WTC11 (cell line): ENCODE data around the gene MEIS1. TPM values are rescaled to one million over a fixed set of nuclear protein-coding genes. Genes with fewer than 3 reads are reported as not detected.

ENCODE experiments used
- ATAC-seq: fragments of 200-7000 bp; cut with Tn5 transposase; 2 replicates; pipeline ENCODE4 v1.10.0; 2021; ENCODE audit warnings: mild to moderate bottlenecking, moderate library complexity
- CTCF ChIA-PET: fragments of 300-600 bp; sonication (Branson Sonifier 250); formaldehyde crosslinking; loops from one replicate; lab custom pipeline; 2021; ENCODE audit warnings: antibody characterized with exemption; lab: Charles Lee
- POLR2A ChIA-PET: fragments of 350-600 bp; sonication (Branson Sonifier 250); formaldehyde crosslinking; loops from one replicate; lab custom pipeline; 2021; ENCODE audit warnings: antibody characterized with exemption; lab: Charles Lee
- DNase-seq: peaks from one replicate; pipeline ENCODE4 v3.0.0; 2021; ENCODE audit warnings: low spot score
- H3K27ac Mint-ChIP-seq: 2 replicates; pipeline ENCODE4 v1.8.0; 2021; ENCODE audit warnings: mixed read lengths
- H3K27me3 Mint-ChIP-seq: 2 replicates; pipeline ENCODE4 v1.8.0; 2021; ENCODE audit warnings: low read depth, mild to moderate bottlenecking, moderate library complexity, mixed read lengths
- H3K36me3 Mint-ChIP-seq: 2 replicates; pipeline ENCODE4 v1.8.0; 2021; ENCODE audit warnings: mixed read lengths
- H3K4me1 Mint-ChIP-seq: 2 replicates; pipeline ENCODE4 v1.8.0; 2022; ENCODE audit warnings: mixed read lengths
- H3K4me3 Mint-ChIP-seq: 2 replicates; pipeline ENCODE4 v1.8.0; 2021; ENCODE audit warnings: mild to moderate bottlenecking, moderate library complexity, mixed read lengths
- H3K9me3 Mint-ChIP-seq: 2 replicates; pipeline ENCODE4 v1.8.0; 2021; ENCODE audit warnings: mixed read lengths
- ATF3 ChIP-seq: sonication (generic); formaldehyde crosslinking; conservative IDR thresholded peaks from 2 replicates; pipeline ENCODE4 v1.8.1; 2022; ENCODE audit warnings: mild to moderate bottlenecking, missing genetic modification reagents
- ATF6 ChIP-seq: sonication (generic); formaldehyde crosslinking; IDR thresholded peaks from 2 replicates; pipeline ENCODE4 v1.8.1; 2023; ENCODE audit warnings: mild to moderate bottlenecking, missing genetic modification reagents
- CREB1 ChIP-seq: sonication (generic); formaldehyde crosslinking; IDR thresholded peaks from 2 replicates; pipeline ENCODE4 v1.8.0; 2023; ENCODE audit warnings: mild to moderate bottlenecking, missing genetic modification reagents
- E2F1 ChIP-seq: sonication (generic); formaldehyde crosslinking; IDR thresholded peaks from 2 replicates; pipeline ENCODE4 v1.8.0; 2022; ENCODE audit warnings: mild to moderate bottlenecking, missing genetic modification reagents
- FOXP1 ChIP-seq: sonication (generic); formaldehyde crosslinking; IDR thresholded peaks from 2 replicates; pipeline ENCODE4 v1.8.0; 2022; ENCODE audit warnings: missing genetic modification reagents, mild to moderate bottlenecking, moderate library complexity, borderline replicate concordance
- GABPB1 ChIP-seq: sonication (generic); formaldehyde crosslinking; IDR thresholded peaks from 2 replicates; pipeline ENCODE4 v1.8.1; 2023; ENCODE audit warnings: mild to moderate bottlenecking, missing genetic modification reagents
- GRHL2 ChIP-seq: fragments of 250-450 bp; sonication (Bioruptor Pico); IDR thresholded peaks from 2 replicates; pipeline ENCODE4 v1.8.0; 2022; ENCODE audit warnings: mild to moderate bottlenecking, moderate library complexity; ENCODE audit not compliant: insufficient replicate concordance, severe bottlenecking
- JUN ChIP-seq: sonication (generic); formaldehyde crosslinking; IDR thresholded peaks from 2 replicates; pipeline ENCODE4 v1.8.0; 2023; ENCODE audit warnings: mild to moderate bottlenecking, missing genetic modification reagents
- KAT7 ChIP-seq: sonication (generic); formaldehyde crosslinking; IDR thresholded peaks from 2 replicates; pipeline ENCODE4 v1.8.1; 2023; ENCODE audit warnings: missing genetic modification reagents, mild to moderate bottlenecking, borderline replicate concordance
- MXD4 ChIP-seq: fragments of 250-450 bp; sonication (Bioruptor Pico); IDR thresholded peaks from 2 replicates; pipeline ENCODE4 v1.8.0; 2021; ENCODE audit warnings: mild to moderate bottlenecking, moderate library complexity, borderline replicate concordance
- NFYB ChIP-seq: sonication (generic); formaldehyde crosslinking; conservative IDR thresholded peaks from 2 replicates; pipeline ENCODE4 v1.8.0; 2022; ENCODE audit warnings: low read depth, missing genetic modification reagents
- OVOL2 ChIP-seq: fragments of 250-450 bp; sonication (Bioruptor Pico); IDR thresholded peaks from 2 replicates; pipeline ENCODE4 v1.9.0; 2021; ENCODE audit warnings: mild to moderate bottlenecking, borderline replicate concordance
- RELA ChIP-seq: sonication (generic); formaldehyde crosslinking; IDR thresholded peaks from 2 replicates; pipeline ENCODE4 v1.8.1; 2022; ENCODE audit warnings: missing genetic modification reagents, mild to moderate bottlenecking, borderline replicate concordance
- SMAD3 ChIP-seq: sonication (generic); formaldehyde crosslinking; IDR thresholded peaks from 2 replicates; pipeline ENCODE4 v1.8.0; 2022; ENCODE audit warnings: missing genetic modification reagents, mild to moderate bottlenecking, borderline replicate concordance
- SOX15 ChIP-seq: fragments of 250-450 bp; sonication (Bioruptor Pico); IDR thresholded peaks from 2 replicates; pipeline ENCODE4 v1.9.0; 2021; ENCODE audit warnings: mild to moderate bottlenecking
- SP1 ChIP-seq: sonication (generic); formaldehyde crosslinking; conservative IDR thresholded peaks from 2 replicates; pipeline ENCODE4 v1.8.1; 2022; ENCODE audit warnings: missing genetic modification reagents
- TEAD1 ChIP-seq: sonication (generic); formaldehyde crosslinking; IDR thresholded peaks from 2 replicates; pipeline ENCODE4 v1.8.0; 2022; ENCODE audit warnings: mild to moderate bottlenecking, missing genetic modification reagents
- TEAD4 ChIP-seq: sonication (generic); formaldehyde crosslinking; IDR thresholded peaks from 2 replicates; pipeline ENCODE4 v1.8.0; 2022; ENCODE audit warnings: mild to moderate bottlenecking, missing genetic modification reagents
- USF2 ChIP-seq: sonication (generic); formaldehyde crosslinking; IDR thresholded peaks from 2 replicates; pipeline ENCODE4 v1.8.1; 2023; ENCODE audit warnings: mild to moderate bottlenecking, missing genetic modification reagents, moderate library complexity
- ZNF416 ChIP-seq: fragments of 250-450 bp; sonication (Bioruptor Pico); IDR thresholded peaks from 2 replicates; pipeline ENCODE4 v1.9.0; 2021; ENCODE audit warnings: mild to moderate bottlenecking, inconsistent platforms
- total RNA-seq: library from RNA; stranded (reverse); gene quantifications from 3 replicates; pipeline ENCODE4 v1.2.3, GENCODE V29; 2021
- TF ChIP-seq, protein P1 (sequence below): sonication (generic); formaldehyde crosslinking; IDR thresholded peaks from 2 replicates; pipeline ENCODE4 v1.8.1; 2023; ENCODE audit warnings: mild to moderate bottlenecking, missing genetic modification reagents, borderline replicate concordance
- TF ChIP-seq, protein P2 (sequence below): fragments of 250-450 bp; sonication (Bioruptor Pico); IDR thresholded peaks from 2 replicates; pipeline ENCODE4 v1.9.0; 2021; ENCODE audit warnings: mild to moderate bottlenecking
- TF ChIP-seq, protein P3 (sequence below): fragments of 250-450 bp; sonication (Bioruptor Pico); conservative IDR thresholded peaks from 2 replicates; pipeline ENCODE4 v1.9.0; 2021; ENCODE audit warnings: mild to moderate bottlenecking
- TF ChIP-seq, protein P4 (sequence below): sonication (generic); formaldehyde crosslinking; IDR thresholded peaks from 2 replicates; pipeline ENCODE4 v1.8.1; 2023; ENCODE audit warnings: mild to moderate bottlenecking, missing genetic modification reagents

Gene MEIS1
- total RNA-seq, 1 experiment from 2014 or later: 0.48 TPM

DNA sequence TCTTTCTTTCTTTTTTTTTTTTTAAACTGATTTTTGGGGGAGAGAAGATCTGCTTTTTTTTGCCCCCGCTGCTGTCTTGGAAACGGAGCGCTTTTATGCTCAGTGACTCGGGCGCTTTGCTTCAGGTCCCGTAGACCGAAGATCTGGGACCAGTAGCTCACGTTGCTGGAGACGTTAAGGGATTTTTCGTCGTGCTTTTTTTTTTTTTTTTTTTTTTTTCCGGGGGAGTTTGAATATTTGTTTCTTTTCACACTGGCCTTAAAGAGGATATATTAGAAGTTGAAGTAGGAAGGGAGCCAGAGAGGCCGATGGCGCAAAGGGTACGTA, 587 bp downstream of the MEIS1 start:
- Mint-ChIP-seq H3K27me3 (peaks cover 100% of the 10 kb centered on the region), H3K4me3 (peak overlapping the region; percentile 97), H3K27ac (no peak overlapping the region), H3K9me3 (no peaks in the 10 kb centered on the region), H3K36me3 (no peaks in the 10 kb centered on the region), H3K4me1 (peaks cover 64% of the 10 kb centered on the region)
- no peak for ATAC-seq
- ChIA-PET CTCF (interaction anchor here (0.6 to 5.8 kb wide), 3 partner anchors 10 to 637 kb away, joined by 3 to 81 read pairs (median 37); no protein-coding TSS in a partner anchor), POLR2A (no interaction called here)
- no peak for TF ChIP-seq RELA (CRISPR knock-in tag)
- no peak for TF ChIP-seq USF2 (CRISPR knock-in tag)
- no peak for TF ChIP-seq TEAD1
- no peak for TF ChIP-seq GABPB1 (CRISPR knock-in tag)
- TF ChIP-seq, protein P1, sequence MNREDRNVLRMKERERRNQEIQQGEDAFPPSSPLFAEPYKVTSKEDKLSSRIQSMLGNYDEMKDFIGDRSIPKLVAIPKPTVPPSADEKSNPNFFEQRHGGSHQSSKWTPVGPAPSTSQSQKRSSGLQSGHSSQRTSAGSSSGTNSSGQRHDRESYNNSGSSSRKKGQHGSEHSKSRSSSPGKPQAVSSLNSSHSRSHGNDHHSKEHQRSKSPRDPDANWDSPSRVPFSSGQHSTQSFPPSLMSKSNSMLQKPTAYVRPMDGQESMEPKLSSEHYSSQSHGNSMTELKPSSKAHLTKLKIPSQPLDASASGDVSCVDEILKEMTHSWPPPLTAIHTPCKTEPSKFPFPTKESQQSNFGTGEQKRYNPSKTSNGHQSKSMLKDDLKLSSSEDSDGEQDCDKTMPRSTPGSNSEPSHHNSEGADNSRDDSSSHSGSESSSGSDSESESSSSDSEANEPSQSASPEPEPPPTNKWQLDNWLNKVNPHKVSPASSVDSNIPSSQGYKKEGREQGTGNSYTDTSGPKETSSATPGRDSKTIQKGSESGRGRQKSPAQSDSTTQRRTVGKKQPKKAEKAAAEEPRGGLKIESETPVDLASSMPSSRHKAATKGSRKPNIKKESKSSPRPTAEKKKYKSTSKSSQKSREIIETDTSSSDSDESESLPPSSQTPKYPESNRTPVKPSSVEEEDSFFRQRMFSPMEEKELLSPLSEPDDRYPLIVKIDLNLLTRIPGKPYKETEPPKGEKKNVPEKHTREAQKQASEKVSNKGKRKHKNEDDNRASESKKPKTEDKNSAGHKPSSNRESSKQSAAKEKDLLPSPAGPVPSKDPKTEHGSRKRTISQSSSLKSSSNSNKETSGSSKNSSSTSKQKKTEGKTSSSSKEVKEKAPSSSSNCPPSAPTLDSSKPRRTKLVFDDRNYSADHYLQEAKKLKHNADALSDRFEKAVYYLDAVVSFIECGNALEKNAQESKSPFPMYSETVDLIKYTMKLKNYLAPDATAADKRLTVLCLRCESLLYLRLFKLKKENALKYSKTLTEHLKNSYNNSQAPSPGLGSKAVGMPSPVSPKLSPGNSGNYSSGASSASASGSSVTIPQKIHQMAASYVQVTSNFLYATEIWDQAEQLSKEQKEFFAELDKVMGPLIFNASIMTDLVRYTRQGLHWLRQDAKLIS: no peak
- TF ChIP-seq NFYB (CRISPR knock-in tag): no peak
- TF ChIP-seq MXD4 (CRISPR knock-in tag): no peak
- TF ChIP-seq, all 79 proteins: peak for 0
- no peak for DNase-seq

- ChIA-PET POLR2A (no interaction called here), CTCF (interaction anchor here (4.8 to 5.8 kb wide), 2 partner anchors 9 to 138 kb away, joined by 37 to 81 read pairs; no protein-coding TSS in a partner anchor)
- H3K27ac Mint-ChIP-seq: no peak overlapping the region
- H3K36me3 Mint-ChIP-seq: no peaks in the 10 kb centered on the region
- H3K4me3 Mint-ChIP-seq: peak overlapping the region; percentile 97
- ATAC-seq: no peak
- DNase-seq: no peak
- no peaks in the 10 kb centered on the region for H3K9me3 Mint-ChIP-seq
- peaks cover 100% of the 10 kb centered on the region for H3K27me3 Mint-ChIP-seq
- H3K4me1 Mint-ChIP-seq: peaks cover 65% of the 10 kb centered on the region
- TF ChIP-seq ATF6 (no peak), FOXP1 (no peak), CREB1 (no peak), GABPB1 (CRISPR knock-in tag) (no peak), ZNF416 (no peak), ATF3 (CRISPR knock-in tag) (no peak), TEAD4 (CRISPR knock-in tag) (no peak), SMAD3 (no peak), SOX15 (CRISPR knock-in tag) (no peak), E2F1 (CRISPR knock-in tag) (no peak), JUN (CRISPR knock-in tag) (no peak), RELA (CRISPR knock-in tag) (no peak), SP1 (no peak), GRHL2 (no peak), OVOL2 (CRISPR knock-in tag) (no peak), KAT7 (CRISPR knock-in tag) (no peak)
- TF ChIP-seq, protein P2, sequence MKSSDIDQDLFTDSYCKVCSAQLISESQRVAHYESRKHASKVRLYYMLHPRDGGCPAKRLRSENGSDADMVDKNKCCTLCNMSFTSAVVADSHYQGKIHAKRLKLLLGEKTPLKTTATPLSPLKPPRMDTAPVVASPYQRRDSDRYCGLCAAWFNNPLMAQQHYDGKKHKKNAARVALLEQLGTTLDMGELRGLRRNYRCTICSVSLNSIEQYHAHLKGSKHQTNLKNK (CRISPR knock-in tag): no peak
- TF ChIP-seq, protein P3, sequence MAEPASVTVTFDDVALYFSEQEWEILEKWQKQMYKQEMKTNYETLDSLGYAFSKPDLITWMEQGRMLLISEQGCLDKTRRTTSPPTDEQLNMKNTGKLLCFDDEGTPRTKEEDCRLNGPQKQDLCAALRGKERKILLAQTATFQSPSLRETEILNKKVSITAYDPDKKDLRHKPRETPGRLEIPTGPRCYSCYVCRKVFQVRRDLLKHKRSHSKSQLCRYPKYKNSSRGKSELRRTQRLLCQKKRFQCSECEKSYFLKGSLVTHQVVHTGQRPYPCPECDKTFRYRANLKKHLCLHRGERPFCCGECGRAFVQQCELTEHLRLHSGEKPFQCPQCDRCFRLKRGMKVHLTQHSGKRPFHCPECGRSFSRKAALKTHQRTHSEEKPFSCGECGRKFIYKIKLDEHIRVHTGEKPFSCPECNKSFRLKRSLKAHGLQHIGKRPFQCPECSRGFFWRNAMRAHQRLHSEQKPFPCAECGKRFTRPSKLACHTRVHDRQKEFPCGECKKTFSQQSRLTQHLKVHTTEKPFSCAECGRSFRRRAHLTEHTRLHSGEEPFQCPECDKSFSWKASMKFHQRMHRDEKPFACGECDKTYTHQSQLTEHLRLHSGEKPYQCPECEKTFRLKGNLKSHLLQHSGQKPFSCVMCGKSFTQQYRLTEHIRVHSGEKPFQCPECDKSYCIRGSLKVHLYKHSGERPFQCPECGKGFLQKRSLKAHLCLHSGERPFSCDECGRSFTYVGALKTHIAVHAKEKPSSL (CRISPR knock-in tag): no peak
- TF ChIP-seq, protein P4, sequence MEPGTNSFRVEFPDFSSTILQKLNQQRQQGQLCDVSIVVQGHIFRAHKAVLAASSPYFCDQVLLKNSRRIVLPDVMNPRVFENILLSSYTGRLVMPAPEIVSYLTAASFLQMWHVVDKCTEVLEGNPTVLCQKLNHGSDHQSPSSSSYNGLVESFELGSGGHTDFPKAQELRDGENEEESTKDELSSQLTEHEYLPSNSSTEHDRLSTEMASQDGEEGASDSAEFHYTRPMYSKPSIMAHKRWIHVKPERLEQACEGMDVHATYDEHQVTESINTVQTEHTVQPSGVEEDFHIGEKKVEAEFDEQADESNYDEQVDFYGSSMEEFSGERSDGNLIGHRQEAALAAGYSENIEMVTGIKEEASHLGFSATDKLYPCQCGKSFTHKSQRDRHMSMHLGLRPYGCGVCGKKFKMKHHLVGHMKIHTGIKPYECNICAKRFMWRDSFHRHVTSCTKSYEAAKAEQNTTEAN (CRISPR knock-in tag): no peak
Measured at GRCh38 chr2:66435963-66436362, 1.0 kb downstream of the MEIS1 start.
